ENCODE data around the gene SNX2. TPM values are rescaled to one million over a fixed set of nuclear protein-coding genes. Genes with fewer than 3 reads are reported as not detected.

The SNX2 gene
- total and polyA plus RNA-seq, 8 donors: 11.4 to 42.9 (median 30.2) TPM

GRCh38 chr5:122879076-122879475, 104.2 kb downstream of the SNX2 start:
- TF ChIP-seq, protein P1, sequence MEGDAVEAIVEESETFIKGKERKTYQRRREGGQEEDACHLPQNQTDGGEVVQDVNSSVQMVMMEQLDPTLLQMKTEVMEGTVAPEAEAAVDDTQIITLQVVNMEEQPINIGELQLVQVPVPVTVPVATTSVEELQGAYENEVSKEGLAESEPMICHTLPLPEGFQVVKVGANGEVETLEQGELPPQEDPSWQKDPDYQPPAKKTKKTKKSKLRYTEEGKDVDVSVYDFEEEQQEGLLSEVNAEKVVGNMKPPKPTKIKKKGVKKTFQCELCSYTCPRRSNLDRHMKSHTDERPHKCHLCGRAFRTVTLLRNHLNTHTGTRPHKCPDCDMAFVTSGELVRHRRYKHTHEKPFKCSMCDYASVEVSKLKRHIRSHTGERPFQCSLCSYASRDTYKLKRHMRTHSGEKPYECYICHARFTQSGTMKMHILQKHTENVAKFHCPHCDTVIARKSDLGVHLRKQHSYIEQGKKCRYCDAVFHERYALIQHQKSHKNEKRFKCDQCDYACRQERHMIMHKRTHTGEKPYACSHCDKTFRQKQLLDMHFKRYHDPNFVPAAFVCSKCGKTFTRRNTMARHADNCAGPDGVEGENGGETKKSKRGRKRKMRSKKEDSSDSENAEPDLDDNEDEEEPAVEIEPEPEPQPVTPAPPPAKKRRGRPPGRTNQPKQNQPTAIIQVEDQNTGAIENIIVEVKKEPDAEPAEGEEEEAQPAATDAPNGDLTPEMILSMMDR (IDR thresholded peaks at IDR 0.05): no peak
- FAIRE-seq: no peak

More at GRCh38 chr5:122879076-122879475, 104.2 kb downstream of the SNX2 start:
- intact Hi-C loops (cut with DNase I): no loop called here
- ATAC-seq: no peak
- no peak for DNase-seq
- Histone ChIP-seq H3K9me3 (no peaks in the 10 kb centered on the region), H3K4me3 (no peak overlapping the region), H3K27me3 (no peaks in the 10 kb centered on the region), H3K4me1 (peaks cover 0 to 2% (median 0%) of the 10 kb centered on the region in 3 donors), H3K27ac (no peak overlapping the region), H3K36me3 (no peaks in the 10 kb centered on the region)
- 95% methylated on average over 3 of the region's 3 CpGs for WGBS, 2 donors

Other genes starting within 250 kb of the SNX2 start
- gene SNX24, start 70.5 kb downstream of the SNX2 start, total RNA-seq: 10 to 100 TPM in 1 of 6 donors, 1 to 10 TPM in 5; 5.2 to 10.0 (median 7.1) TPM
- gene SNX24, start 70.5 kb downstream of the SNX2 start, polyA plus RNA-seq: 1 to 10 TPM; 5.6 to 7.5 TPM